ENCODE measurements around the gene UBAP2.

DNA sequence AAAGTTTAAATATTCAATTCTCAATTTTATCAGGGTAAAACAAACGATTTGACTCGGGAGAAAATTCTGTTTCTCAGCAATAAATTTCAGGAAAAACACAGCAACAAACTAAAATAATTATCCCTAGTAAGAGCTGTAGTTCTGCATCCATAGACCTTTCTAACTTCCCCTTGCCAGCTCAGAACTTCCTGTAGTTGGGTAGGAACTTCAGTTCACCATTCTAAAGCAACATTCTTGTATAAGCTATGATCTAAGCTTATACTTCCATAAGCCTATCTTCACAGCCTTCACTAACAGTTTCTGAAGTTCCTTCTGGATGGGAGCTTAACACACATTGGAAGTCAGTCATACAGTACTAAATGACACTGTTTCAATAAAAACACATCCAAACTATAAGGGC is 96.6 kb downstream of the UBAP2 start:
- no peak for TF ChIP-seq POLR2AphosphoS5 (IDR thresholded peaks at IDR 0.05; ENCODE audit: borderline replicate concordance, low read depth, low read length)
- no peak for TF ChIP-seq EZH2 (IDR thresholded peaks at IDR 0.05)
